HEK293T (cell line): ENCODE measurements around the gene SLC35G3.

ENCODE experiments used
- BHLHE40 ChIP-seq: fragments of 450-650 bp; IDR thresholded peaks from 2 replicates; pipeline ENCODE4 v1.6.1; 2016; ENCODE audit warnings: mild to moderate bottlenecking, moderate library complexity, borderline replicate concordance
- FOXK2 ChIP-seq: fragments of 450-650 bp; IDR thresholded peaks from 2 replicates; pipeline ENCODE4 v1.6.1; 2016; ENCODE audit warnings: mild to moderate bottlenecking
- HDGF ChIP-seq: fragments of 450-650 bp; IDR thresholded peaks from 2 replicates; pipeline ENCODE4 v1.6.1; 2017; ENCODE audit warnings: antibody characterized with exemption, borderline replicate concordance
- NFRKB ChIP-seq: fragments of 450-650 bp; IDR thresholded peaks from 2 replicates; pipeline ENCODE4 v1.6.1; 2016; ENCODE audit warnings: mild to moderate bottlenecking, moderate library complexity
- SP1 ChIP-seq: fragments of 450-650 bp; IDR thresholded peaks from 2 replicates; pipeline ENCODE4 v1.6.1; 2017

DNA sequence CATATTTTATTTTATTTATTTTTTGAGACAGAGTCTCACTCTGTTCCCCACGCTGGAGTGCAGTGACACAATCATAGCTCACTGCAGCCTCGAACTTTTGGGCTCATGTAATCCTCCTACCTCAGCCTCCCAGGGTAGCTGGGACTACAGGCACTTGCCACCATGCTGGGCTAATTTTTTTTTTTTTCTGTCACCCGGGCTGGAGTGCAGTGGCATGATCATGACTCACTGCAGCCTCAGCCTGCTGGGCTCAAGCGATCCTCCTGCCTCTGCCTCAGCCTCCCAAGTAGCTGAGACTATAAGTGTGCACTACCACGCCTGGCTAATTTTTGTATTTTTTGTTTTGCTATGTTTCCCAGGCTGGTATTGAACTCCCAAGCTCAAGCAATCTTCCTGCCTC lies 29.5 kb downstream of the SLC35G3 start:
- TF ChIP-seq NFRKB = no peak
- TF ChIP-seq HDGF = no peak
- no peak for TF ChIP-seq FOXK2
- no peak for TF ChIP-seq BHLHE40
- TF ChIP-seq SP1 = no peak
